Activated T-cell treated with anti-CD3 and anti-CD28 coated beads, Interleukin-2, amount 50 U/mL, for 48 hours (primary cell): ENCODE results near the gene AARS2.

Experiments used
- DNase-seq, 2 experiments: peaks; one replicate each; pipeline ENCODE4 v3.0.0-alpha.2; 2020

Gene AARS2

GRCh38 chr6:44260011-44260410 is 53.1 kb downstream of the AARS2 start:
- DNase-seq = no peak

DNA sequence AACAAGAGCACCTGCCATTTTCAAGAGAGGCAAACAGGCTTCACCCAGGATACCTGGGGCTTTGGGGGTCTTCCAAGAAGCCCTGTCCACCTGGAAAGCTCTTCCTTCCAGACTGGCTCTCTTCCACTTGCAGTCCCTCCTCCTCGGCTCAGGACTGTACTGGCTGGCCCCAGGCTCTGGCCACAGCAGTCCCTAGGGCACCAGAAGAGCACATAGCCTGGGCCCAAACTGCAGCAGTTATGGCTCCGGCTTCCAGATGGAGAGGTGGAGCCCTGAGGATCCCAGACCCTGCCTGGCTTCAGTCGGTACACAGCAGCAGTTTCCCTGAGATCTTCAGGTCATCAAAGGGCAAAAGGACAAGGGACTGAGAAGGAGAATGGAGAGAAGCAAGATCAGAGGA is 54.2 kb downstream of the AARS2 start:
- DNase-seq = no peak

DNA sequence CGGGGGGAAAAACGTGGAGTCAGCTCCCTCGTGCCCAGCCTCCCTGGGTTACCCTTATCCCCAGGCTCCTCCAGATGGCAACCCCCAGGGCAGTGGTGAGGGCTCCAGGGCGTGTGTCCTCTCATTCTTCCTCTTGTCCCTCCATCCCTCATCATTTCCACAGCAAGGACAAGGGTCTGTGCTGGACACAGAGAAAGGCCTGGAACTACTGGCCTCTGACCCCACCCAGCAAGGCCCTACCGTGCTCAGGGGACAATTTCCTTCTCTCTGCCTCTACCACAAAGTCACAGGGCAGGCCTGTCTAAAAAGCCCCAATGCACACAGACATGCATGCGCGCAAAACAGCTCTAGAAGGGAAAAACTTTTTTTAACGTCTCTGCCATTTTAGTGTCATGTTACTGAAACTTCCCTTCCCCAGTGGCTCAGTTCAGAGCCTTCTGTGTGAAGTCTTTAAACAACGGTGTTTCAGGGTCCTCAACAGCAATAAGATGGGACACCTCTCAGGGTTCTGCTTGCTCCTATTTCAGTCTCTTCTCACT is 54.8 kb downstream of the AARS2 start:
- DNase-seq = no peak

- no peak for DNase-seq
Observed at GRCh38 chr6:44257753-44258324, 55.3 kb downstream of the AARS2 start.

GRCh38 chr6:44257025-44257752 is 56.0 kb downstream of the AARS2 start, which contains the start of gene SLC35B2:
Gene SLC35B2, minus strand, starts transcription at chr6:44257528. Its CDS starts 118 bp downstream, at chr6:44257410.
- DNase-seq = peak; percentile 73 to 81

DNA sequence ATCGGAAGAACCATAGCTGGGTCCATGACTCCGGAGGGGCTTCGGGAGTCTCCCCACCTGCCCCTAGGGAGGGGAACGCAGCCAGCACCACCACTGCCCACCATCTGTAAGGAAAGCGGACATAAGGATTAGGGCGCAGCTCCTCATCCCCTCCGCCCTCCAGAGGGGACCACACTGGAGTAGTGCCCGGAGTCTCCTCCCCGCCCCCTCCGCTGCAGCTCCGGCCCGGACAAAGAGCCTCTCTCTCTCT is 56.4 kb downstream of the AARS2 start:
- DNase-seq = no peak

DNA sequence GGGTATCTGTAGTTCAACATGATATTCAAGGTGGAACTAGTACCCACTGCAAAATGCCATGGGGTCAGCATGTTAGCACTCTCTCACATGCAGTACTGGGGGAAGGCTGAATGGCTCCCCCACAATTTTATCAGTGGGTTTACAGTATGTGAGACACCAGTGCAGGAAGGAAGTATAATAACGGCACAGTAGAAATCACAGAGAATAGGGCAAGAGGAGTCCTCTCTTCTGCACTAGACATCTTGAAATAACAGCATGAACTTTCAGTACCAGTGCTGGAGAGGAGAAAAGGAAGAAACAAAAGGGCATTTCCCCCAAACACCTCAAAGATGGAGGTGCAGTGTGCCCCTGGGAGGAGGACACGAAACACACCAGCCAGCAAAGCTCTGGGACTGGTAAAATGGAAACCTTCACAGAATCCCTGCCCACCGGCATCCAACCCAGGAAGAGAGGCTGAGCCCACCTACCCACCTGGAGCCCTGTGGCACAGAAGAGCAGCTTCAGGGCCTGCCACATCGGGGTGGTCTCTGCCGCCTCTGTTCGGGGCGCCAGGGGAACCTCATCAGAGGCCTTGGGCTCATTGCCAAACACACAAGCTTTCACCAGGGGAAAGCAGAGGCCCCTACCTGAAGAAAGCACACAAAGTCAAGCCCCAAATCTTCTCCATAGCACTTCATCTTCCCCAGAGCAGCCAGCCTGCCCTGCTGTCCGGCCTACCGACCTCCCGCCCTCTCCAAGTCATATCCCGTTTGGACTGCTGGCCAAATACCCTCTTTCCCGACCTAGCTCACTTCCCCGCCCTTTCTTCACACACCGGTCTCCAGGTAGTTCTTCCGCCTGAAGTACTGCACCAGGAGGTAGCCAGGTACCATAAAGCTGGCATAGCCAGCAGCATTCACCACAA is 57.0 kb downstream of the AARS2 start:
- DNase-seq = peak; percentile 59 to 63

DNA sequence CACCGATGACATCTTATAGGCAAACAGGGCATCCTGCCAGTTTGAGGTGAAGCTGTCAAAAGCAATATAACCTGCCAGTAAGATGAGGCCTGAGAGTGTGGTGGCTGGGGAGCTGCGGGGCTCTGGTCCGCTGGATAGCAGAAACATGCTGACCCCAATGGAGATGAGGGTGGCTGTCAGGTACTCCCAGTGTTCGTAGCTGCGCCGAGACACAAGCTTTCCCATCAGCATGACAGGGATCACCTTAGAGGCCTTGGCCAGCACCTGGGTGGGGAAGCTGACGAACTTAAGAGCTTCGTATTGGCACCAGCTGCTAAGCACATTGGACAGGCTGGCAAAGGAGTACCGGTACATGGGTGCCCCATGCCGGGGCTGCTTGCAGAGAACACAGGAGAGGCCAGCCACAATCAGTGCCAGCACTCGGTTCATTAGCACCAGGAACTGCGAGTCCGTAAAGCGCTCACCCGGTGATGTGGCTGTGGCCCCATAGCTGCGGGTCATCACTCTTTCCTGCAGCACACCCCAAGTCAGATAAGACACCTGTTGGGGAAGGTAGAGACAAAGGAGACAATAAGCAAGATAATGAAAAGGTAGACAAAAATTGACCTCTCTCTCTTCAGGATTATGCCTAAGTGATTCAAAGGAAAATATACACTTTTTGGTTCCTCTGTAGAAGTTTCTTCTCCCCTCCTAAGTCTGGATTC is 57.9 kb downstream of the AARS2 start:
- DNase-seq = no peak

DNA sequence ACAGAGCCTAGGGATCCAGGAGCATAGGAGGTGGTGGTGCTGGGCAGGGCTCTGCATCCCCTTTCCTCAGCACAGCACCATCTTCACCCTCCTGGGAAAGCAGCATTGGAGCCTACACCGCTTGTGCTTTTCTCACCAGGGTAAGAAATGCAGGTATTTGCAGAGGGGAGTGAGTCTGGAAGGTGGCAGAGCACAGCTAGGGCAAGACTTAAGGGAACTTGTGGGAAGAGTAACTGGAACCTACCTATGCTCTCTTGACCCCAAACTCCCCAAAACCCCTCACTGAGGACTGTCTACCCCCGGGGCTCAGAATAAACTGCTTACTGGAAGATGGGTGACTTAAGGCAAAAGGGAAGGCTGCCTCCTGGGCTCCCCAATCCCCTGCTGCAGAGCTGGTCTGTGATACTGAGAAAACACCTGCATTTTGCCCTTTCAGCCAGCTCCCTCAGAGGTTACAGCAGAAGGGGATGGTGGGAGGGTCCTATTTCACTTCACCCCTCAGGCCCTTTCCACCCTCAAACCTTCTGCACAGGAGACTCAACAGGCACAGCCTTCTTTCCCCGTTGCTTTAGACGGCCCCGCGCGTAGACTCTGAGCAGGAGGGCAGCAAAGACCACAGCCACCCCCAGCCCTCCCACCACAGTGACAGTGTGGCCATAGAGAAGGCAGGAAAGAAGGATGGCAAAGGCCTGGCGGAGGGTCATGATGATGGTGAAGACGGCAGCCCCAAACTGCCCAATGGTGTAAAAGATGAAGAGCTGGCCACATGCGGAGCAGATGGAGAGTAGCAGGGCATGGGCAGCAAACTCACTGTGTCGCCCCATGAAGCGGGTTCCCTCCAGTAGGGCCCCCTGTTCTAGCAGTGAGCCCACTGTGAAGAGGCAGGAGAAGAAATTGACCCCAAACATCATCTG is 58.7 kb downstream of the AARS2 start:
- DNase-seq = peak; percentile 76 to 79

DNA sequence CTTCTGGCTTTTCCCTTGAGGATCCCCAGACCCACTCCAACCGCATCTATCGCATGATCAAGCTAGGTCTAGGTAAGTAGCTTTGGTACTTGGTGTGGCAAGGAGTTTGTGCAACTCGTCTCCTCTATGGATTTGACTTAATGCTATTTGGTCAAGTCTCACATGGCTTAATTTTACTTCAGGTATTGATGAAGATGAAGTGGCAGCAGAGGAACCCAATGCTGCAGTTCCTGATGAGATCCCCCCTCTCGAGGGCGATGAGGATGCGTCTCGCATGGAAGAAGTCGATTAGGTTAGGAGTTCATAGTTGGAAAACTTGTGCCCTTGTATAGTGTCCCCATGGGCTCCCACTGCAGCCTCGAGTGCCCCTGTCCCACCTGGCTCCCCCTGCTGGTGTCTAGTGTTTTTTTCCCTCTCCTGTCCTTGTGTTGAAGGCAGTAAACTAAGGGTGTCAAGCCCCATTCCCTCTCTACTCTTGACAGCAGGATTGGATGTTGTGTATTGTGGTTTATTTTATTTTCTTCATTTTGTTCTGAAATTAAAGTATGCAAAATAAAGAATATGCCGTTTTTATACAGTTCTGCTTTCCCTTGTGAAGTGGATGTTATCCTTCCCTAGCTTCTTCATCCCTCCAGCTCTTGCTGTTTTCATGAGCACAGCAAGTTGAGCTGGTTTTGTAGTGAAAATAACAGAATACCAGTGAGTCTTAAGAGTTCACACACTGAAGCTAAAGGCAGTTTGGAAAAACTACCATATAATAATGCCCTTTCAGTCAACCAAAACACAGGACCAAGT is 59.6 kb downstream of the AARS2 start:
- peak; percentile 73 to 77 for DNase-seq

DNA sequence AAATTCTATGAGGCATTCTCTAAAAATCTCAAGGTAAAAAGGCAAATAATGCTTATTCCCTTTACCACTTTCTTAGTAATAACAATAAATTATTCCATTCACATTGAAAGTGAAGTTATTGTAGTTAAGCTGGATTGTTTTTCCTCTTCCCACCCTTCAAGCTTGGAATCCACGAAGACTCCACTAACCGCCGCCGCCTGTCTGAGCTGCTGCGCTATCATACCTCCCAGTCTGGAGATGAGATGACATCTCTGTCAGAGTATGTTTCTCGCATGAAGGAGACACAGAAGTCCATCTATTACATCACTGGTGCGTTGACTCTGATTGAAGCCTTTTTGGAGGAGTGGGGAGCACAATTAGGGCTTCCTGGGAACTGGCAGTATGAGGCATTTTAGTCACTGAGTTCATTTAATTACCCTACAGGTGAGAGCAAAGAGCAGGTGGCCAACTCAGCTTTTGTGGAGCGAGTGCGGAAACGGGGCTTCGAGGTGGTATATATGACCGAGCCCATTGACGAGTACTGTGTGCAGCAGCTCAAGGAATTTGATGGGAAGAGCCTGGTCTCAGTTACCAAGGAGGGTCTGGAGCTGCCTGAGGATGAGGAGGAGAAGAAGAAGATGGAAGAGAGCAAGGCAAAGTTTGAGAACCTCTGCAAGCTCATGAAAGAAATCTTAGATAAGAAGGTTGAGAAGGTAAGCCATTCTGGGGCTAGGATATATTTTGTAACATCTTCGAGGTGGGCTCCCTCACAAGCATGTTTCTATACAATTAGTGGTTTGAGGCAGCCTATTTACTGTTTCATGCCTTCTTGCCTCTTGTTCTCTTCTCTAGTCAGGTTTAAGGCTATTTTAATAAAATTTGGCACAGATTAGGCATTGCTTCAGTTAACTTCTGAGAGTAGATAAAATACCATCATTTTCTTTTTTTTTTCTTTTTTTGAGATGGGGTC is 61.3 kb downstream of the AARS2 start:
- DNase-seq = no peak

GRCh38 chr6:44250718-44251123 is 62.4 kb downstream of the AARS2 start:
- no peak for DNase-seq

- DNase-seq = no peak
Observed at GRCh38 chr6:44250067-44250717, 63.0 kb downstream of the AARS2 start.
